Left lung (tissue), 10 donors: ENCODE results near the gene WASL. TPM values are rescaled to one million over a fixed set of nuclear protein-coding genes. Genes with fewer than 3 reads are reported as not detected.

Experiments
- ATAC-seq: fragments of 200-7000 bp; cut with Tn5 transposase; one replicate; pipeline ENCODE4 v1.9.1; 2020; ENCODE audit warnings: moderate library complexity
- DNase-seq, 4 donors: peaks; one replicate each; pipeline ENCODE4 v3.0.0-alpha.2; 2013 to 2020
- H3K27ac ChIP-seq, 2 donors: fragments of 200-600 bp; sonication (generic) in 1 of 2; one replicate each; pipeline versions ENCODE4 v1.5.0 to v1.8.0; 2020 to 2021
- H3K27me3 ChIP-seq, 2 donors: fragments of 200-600 bp; sonication (generic) in 1 of 2; one replicate each; pipeline versions ENCODE4 v1.5.0 to v1.8.0; 2020 to 2021
- H3K36me3 ChIP-seq, 2 donors: fragments of 200-600 bp; sonication (generic) in 1 of 2; one replicate each; pipeline versions ENCODE4 v1.5.0 to v1.8.0; 2020 to 2021
- H3K4me1 ChIP-seq, 2 donors: fragments of 200-600 bp; one replicate each; pipeline ENCODE4 v1.8.0; 2021
- H3K4me3 ChIP-seq, 2 donors: fragments of 200-600 bp; sonication (generic) in 1 of 2; one replicate each; pipeline versions ENCODE4 v1.5.0 to v1.8.0; 2020 to 2021; ENCODE audit warnings: mild to moderate bottlenecking in 1 of 2
- H3K9me3 ChIP-seq, 2 donors: fragments of 200-600 bp; sonication (generic) in 1 of 2; one replicate each; pipeline versions ENCODE4 v1.5.0 to v1.8.0; 2020 to 2021
- CTCF ChIP-seq, 2 donors: fragments of 200-600 bp; sonication (generic) in 1 of 2; IDR thresholded peaks; one replicate each; pipeline versions ENCODE4 v1.5.0 to v1.8.0; 2021; ENCODE audit warnings: antibody characterized with exemption in 2 of 2
- intact Hi-C, 2 donors: fragments of 100-400 bp; cut with DNase I; formaldehyde crosslinking; loops; one replicate each; pipeline versions ENCODE4 v1.11.2 to v1.14.2; 2022
- polyA plus RNA-seq, 6 donors: library from polyadenylated mRNA; unstranded; fragments of 120-200 nt; gene quantifications; one replicate each; pipeline ENCODE4 v1.2.1, GENCODE V29; 2013; ENCODE audit not compliant: insufficient read length in 6 of 6
- total RNA-seq, 2 donors: library from RNA; stranded (reverse); fragmentation: NEBNext Ultra II Directional; extraction: Animal tissue kit (Norgen Biotek cat#: 25700); gene quantifications; one replicate each; pipeline ENCODE4 v1.2.1, GENCODE V29; 2021
- donor health status: DM: no; HTN: yes; CAD: no.
- donor health status: DM: no; HTN: no; CAD: no.

The WASL gene
- total and polyA plus RNA-seq, 8 donors, result 30.4 to 54.5 (median 53.4) TPM

GRCh38 chr7:123770378-123770777 is 21.6 kb upstream of the WASL start:
- Histone ChIP-seq H3K27ac (peak overlapping the region in 1 of 2 donors; percentile 38), H3K36me3 (no peaks in the 10 kb centered on the region), H3K27me3 (no peaks in the 10 kb centered on the region), H3K4me3 (no peak overlapping the region), H3K4me1 (no peaks in the 10 kb centered on the region), H3K9me3 (no peaks in the 10 kb centered on the region)
- intact Hi-C loops, result no loop called here
- no peak for TF ChIP-seq CTCF (IDR thresholded peaks at IDR 0.05)
- DNase-seq (no peak), ATAC-seq (peak; percentile 51)

GRCh38 chr7:123769371-123769770 is 20.6 kb upstream of the WASL start:
- no peak overlapping the region for H3K27ac ChIP-seq
- TF ChIP-seq CTCF (IDR thresholded peaks at IDR 0.05), result no peak
- no peak overlapping the region for H3K4me3 ChIP-seq
- no peaks in the 10 kb centered on the region for H3K27me3 ChIP-seq
- intact Hi-C loops, result no loop called here
- H3K4me1 ChIP-seq, result no peaks in the 10 kb centered on the region
- H3K36me3 ChIP-seq, result no peaks in the 10 kb centered on the region
- peak; percentile 94 for ATAC-seq
- H3K9me3 ChIP-seq, result no peaks in the 10 kb centered on the region
- DNase-seq, result peak in 2 of 4 donors; percentile 34 to 61

- intact Hi-C loops, result no loop called here
- no peak for TF ChIP-seq CTCF (IDR thresholded peaks at IDR 0.05)
- DNase-seq, result no peak
- no peaks in the 10 kb centered on the region for H3K27me3 ChIP-seq
- no peak for ATAC-seq
- H3K36me3 ChIP-seq, result no peaks in the 10 kb centered on the region
- no peak overlapping the region for H3K27ac ChIP-seq
- H3K9me3 ChIP-seq, result no peaks in the 10 kb centered on the region
- no peak overlapping the region for H3K4me3 ChIP-seq
- no peaks in the 10 kb centered on the region for H3K4me1 ChIP-seq
Observed at GRCh38 chr7:123768493-123768892, 19.7 kb upstream of the WASL start.

GRCh38 chr7:123763191-123763661 is 14.4 kb upstream of the WASL start:
- H3K27ac ChIP-seq, result no peak overlapping the region
- intact Hi-C loops, result no loop called here
- no peaks in the 10 kb centered on the region for H3K36me3 ChIP-seq
- DNase-seq (peak in 1 of 4 donors; percentile 70), ATAC-seq (no peak)
- no peaks in the 10 kb centered on the region for H3K9me3 ChIP-seq
- no peak overlapping the region for H3K4me3 ChIP-seq
- no peaks in the 10 kb centered on the region for H3K4me1 ChIP-seq
- TF ChIP-seq CTCF (IDR thresholded peaks at IDR 0.05), result no peak
- no peaks in the 10 kb centered on the region for H3K27me3 ChIP-seq

- H3K4me3 ChIP-seq, result no peak overlapping the region
- no peaks in the 10 kb centered on the region for H3K9me3 ChIP-seq
- intact Hi-C loops, result no loop called here
- no peak overlapping the region for H3K27ac ChIP-seq
- no peaks in the 10 kb centered on the region for H3K36me3 ChIP-seq
- no peaks in the 10 kb centered on the region for H3K27me3 ChIP-seq
- no peak for TF ChIP-seq CTCF (IDR thresholded peaks at IDR 0.05)
- H3K4me1 ChIP-seq, result no peaks in the 10 kb centered on the region
- no peak for ATAC-seq
- DNase-seq, result no peak
Observed at GRCh38 chr7:123761729-123762128, 12.9 kb upstream of the WASL start.
